ENCODE results near the gene TTC28. TPM values are rescaled to one million over a fixed set of nuclear protein-coding genes. Genes with fewer than 3 reads are reported as not detected.

TTC28 gene
- total RNA-seq, 4 donors from 2014 or later, result 35.1 to 138 (median 50.8) TPM

GRCh38 chr22:27952091-27952490, 727.5 kb downstream of the TTC28 start:
- Histone ChIP-seq H3K9me3 (no peaks in the 10 kb centered on the region), H3K36me3 (peaks cover 0 to 11% of the 10 kb centered on the region in 2 donors), H3K27ac (no peak overlapping the region), H3K4me1 (peaks cover 0 to 9% (median 4%) of the 10 kb centered on the region in 3 donors), H3K4me3 (no peak overlapping the region), H3K27me3 (no peaks in the 10 kb centered on the region)
- ATAC-seq, result peak; percentile 22
- WGBS, 2 donors (ENCODE audit: low coverage in 1 of 2), result 89 to 92% methylated on average over 2 to 3 of the region's 3 CpGs
- TF ChIP-seq EP300 (IDR thresholded peaks at IDR 0.05) (no peak), POLR2A (IDR thresholded peaks at IDR 0.05) (no peak), POLR2AphosphoS5 (IDR thresholded peaks at IDR 0.05) (no peak)
- TF ChIP-seq, protein P1, sequence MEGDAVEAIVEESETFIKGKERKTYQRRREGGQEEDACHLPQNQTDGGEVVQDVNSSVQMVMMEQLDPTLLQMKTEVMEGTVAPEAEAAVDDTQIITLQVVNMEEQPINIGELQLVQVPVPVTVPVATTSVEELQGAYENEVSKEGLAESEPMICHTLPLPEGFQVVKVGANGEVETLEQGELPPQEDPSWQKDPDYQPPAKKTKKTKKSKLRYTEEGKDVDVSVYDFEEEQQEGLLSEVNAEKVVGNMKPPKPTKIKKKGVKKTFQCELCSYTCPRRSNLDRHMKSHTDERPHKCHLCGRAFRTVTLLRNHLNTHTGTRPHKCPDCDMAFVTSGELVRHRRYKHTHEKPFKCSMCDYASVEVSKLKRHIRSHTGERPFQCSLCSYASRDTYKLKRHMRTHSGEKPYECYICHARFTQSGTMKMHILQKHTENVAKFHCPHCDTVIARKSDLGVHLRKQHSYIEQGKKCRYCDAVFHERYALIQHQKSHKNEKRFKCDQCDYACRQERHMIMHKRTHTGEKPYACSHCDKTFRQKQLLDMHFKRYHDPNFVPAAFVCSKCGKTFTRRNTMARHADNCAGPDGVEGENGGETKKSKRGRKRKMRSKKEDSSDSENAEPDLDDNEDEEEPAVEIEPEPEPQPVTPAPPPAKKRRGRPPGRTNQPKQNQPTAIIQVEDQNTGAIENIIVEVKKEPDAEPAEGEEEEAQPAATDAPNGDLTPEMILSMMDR (IDR thresholded peaks at IDR 0.05), result no peak

DNA sequence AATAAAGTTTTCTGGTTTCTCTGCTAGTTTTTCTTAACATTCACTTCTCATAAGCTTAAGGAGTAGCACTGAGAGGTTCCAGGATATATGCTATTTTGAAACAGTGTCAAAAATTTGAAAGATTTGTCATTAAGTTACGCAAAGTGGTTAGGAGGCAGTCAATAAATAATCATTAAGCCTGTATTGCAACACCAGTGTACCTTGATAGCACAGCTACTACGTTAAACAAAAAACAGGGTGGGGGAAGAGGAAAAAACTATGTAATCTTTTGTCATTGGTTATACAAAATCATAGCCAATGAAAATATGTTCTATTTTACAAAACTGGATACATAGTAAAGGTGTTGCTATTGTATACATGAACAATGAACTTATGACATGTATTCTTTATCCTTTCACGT, 730.2 kb downstream of the TTC28 start:
- WGBS, 2 donors (ENCODE audit: low coverage in 1 of 2), result 85 to 90% methylated on average over 3 of the region's 3 CpGs
- no peak overlapping the region for H3K27ac ChIP-seq
- H3K27me3 ChIP-seq, result no peaks in the 10 kb centered on the region
- no peaks in the 10 kb centered on the region for H3K9me3 ChIP-seq
- peaks cover 0 to 9% (median 4%) of the 10 kb centered on the region in 3 donors for H3K4me1 ChIP-seq
- no peak for ATAC-seq
- no peak overlapping the region for H3K4me3 ChIP-seq
- peaks cover 0 to 12% of the 10 kb centered on the region in 2 donors for H3K36me3 ChIP-seq
- TF ChIP-seq EP300 (IDR thresholded peaks at IDR 0.05), result no peak
- no peak for TF ChIP-seq POLR2A (IDR thresholded peaks at IDR 0.05)
- TF ChIP-seq POLR2AphosphoS5 (IDR thresholded peaks at IDR 0.05), result no peak
- TF ChIP-seq, protein P1 (IDR thresholded peaks at IDR 0.05), result no peak

- ATAC-seq, result no peak
- no peak overlapping the region for H3K27ac ChIP-seq
- TF ChIP-seq EP300 (IDR thresholded peaks at IDR 0.05) (no peak), POLR2AphosphoS5 (IDR thresholded peaks at IDR 0.05) (no peak), POLR2A (IDR thresholded peaks at IDR 0.05) (no peak)
- TF ChIP-seq, protein P1 (IDR thresholded peaks at IDR 0.05), result no peak
These were observed 731.1 kb downstream of the TTC28 start for GRCh38 chr22:27948569-27948968.

DNA sequence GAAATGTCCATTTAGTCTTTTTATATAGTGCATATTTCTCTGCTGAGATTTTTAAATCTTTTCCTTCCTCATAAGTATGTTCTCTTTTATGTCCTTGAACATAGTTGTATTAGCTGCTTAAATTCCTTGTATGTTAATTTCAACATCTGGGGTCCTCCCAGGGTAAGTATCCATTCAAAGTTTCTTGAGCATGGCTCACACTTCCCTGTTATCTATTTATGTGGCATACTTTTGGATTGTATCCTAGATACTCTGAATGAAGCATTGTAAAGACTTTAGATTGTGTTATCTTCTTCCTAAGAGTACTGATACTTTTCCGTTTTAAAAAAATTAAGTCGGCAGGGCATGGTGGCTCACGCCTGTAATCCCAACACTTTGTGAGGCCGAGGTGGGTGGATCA, 732.2 kb downstream of the TTC28 start:
- peaks cover 0 to 18% of the 10 kb centered on the region in 2 donors for H3K36me3 ChIP-seq
- no peaks in the 10 kb centered on the region for H3K9me3 ChIP-seq
- H3K4me1 ChIP-seq, result peaks cover 0 to 7% (median 4%) of the 10 kb centered on the region in 3 donors
- no peak overlapping the region for H3K27ac ChIP-seq
- TF ChIP-seq POLR2A (IDR thresholded peaks at IDR 0.05), result no peak
- TF ChIP-seq, protein P1 (IDR thresholded peaks at IDR 0.05), result no peak
- no peak for TF ChIP-seq POLR2AphosphoS5 (IDR thresholded peaks at IDR 0.05)
- no peak for TF ChIP-seq EP300 (IDR thresholded peaks at IDR 0.05)
- 80 to 100% methylated on average over 3 to 4 of the region's 4 CpGs for WGBS, 2 donors (ENCODE audit: low coverage in 1 of 2)
- no peak for ATAC-seq
- no peak overlapping the region for H3K4me3 ChIP-seq
- H3K27me3 ChIP-seq, result no peaks in the 10 kb centered on the region

More at GRCh38 chr22:27948569-27948968, 731.1 kb downstream of the TTC28 start:
- 88 to 100% methylated on average over 1 to 2 of the region's 2 CpGs for WGBS, 2 donors (ENCODE audit: low coverage in 1 of 2)
- H3K27me3 ChIP-seq, result no peaks in the 10 kb centered on the region
- peaks cover 0 to 9% (median 4%) of the 10 kb centered on the region in 3 donors for H3K4me1 ChIP-seq
- no peak overlapping the region for H3K4me3 ChIP-seq
- H3K36me3 ChIP-seq, result peaks cover 0 to 12% of the 10 kb centered on the region in 2 donors
- H3K9me3 ChIP-seq, result no peaks in the 10 kb centered on the region

GRCh38 chr22:27941143-27941542, 738.5 kb downstream of the TTC28 start:
- H3K9me3 ChIP-seq, result no peaks in the 10 kb centered on the region
- TF ChIP-seq, protein P1 (IDR thresholded peaks at IDR 0.05), result no peak
- TF ChIP-seq EP300 (IDR thresholded peaks at IDR 0.05) (no peak), POLR2AphosphoS5 (IDR thresholded peaks at IDR 0.05) (no peak), POLR2A (IDR thresholded peaks at IDR 0.05) (no peak)
- H3K36me3 ChIP-seq, result peaks cover 0 to 36% of the 10 kb centered on the region in 2 donors
- no peaks in the 10 kb centered on the region for H3K27me3 ChIP-seq
- ATAC-seq, result no peak
- no peaks in the 10 kb centered on the region for H3K4me1 ChIP-seq
- H3K4me3 ChIP-seq, result no peak overlapping the region
- no peak overlapping the region for H3K27ac ChIP-seq

All from gastroesophageal sphincter (tissue), 4 donors.